ENCODE data around the gene PROC. TPM values are rescaled to one million over a fixed set of nuclear protein-coding genes. Genes with fewer than 3 reads are reported as not detected.

The PROC gene
- total RNA-seq, 1 donor from 2014 or later = under 0.01 TPM

- peak; percentile 48 to 50 for DNase-seq (ENCODE audit: low read depth in 2 of 2)
These were observed 4.2 kb upstream of the PROC start for GRCh38 chr2:127413782-127414637.

DNA sequence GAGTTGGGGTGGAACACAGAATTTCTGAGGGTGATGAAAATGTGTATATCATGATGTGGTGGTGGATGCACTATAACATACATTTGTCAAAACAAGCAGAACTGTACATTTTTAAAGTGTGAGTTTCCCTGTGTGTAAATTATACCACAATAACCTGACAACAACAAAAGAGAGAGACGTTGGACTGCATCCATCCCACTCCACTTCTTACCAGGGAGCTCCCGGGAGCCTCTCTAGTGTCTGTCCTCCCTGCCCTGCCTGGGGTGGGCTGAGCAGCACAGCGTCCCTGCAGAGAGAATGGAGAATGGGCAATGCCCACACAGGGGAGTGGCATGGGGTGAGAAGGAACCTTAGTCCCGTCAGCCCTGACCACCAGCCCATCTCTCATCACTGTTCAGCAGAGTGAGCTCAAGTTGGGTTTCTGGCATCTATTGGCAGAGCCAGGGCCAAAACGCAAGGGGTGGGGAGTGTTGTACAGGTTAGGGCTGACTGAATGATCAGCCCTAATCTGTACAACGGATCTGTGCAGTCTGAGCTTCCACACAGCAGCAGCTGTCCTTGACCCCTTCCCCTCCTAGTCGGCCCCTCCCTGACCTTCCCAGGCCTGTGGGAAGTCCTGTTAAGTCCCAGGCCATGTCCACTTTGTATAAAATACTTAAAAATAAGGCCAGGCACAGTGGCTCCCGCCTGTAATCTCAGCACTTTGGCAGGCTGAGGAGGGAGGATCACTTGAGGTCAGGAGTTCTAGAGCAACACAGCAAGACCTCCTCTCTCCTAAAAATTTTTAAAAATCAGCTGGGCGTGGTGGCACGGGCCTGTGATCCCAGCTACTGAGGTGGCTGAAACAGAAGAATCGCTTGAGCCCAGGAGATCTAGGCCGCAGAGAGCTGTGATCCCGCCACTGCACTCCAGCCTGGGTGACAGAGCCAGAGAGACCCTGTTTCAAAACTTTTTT is 3.3 kb upstream of the PROC start:
- DNase-seq (ENCODE audit: low read depth in 2 of 2) = no peak

- DNase-seq (ENCODE audit: low read depth in 2 of 2) = peak; percentile 54 to 69
These were observed 2.4 kb upstream of the PROC start for GRCh38 chr2:127415593-127416505.

- DNase-seq (ENCODE audit: low read depth in 2 of 2) = no peak
These were observed 1.7 kb upstream of the PROC start for GRCh38 chr2:127416506-127417001.

- no peak for DNase-seq (ENCODE audit: low read depth in 2 of 2)
These were observed 821 bp upstream of the PROC start for GRCh38 chr2:127417406-127417805.

- DNase-seq (ENCODE audit: low read depth in 2 of 2) = no peak
These were observed 844 bp downstream of the PROC start for GRCh38 chr2:127419112-127419430.

- DNase-seq (ENCODE audit: low read depth in 2 of 2) = no peak
These were observed 1.3 kb downstream of the PROC start for GRCh38 chr2:127419448-127420038.

- DNase-seq (ENCODE audit: low read depth in 2 of 2) = no peak
These were observed 2.0 kb downstream of the PROC start for GRCh38 chr2:127420039-127420864.

GRCh38 chr2:127421116-127421800 is 3.0 kb downstream of the PROC start:
- DNase-seq (ENCODE audit: low read depth in 2 of 2) = no peak

- no peak for DNase-seq (ENCODE audit: low read depth in 2 of 2)
These were observed 3.8 kb downstream of the PROC start for GRCh38 chr2:127421871-127422558.

DNA sequence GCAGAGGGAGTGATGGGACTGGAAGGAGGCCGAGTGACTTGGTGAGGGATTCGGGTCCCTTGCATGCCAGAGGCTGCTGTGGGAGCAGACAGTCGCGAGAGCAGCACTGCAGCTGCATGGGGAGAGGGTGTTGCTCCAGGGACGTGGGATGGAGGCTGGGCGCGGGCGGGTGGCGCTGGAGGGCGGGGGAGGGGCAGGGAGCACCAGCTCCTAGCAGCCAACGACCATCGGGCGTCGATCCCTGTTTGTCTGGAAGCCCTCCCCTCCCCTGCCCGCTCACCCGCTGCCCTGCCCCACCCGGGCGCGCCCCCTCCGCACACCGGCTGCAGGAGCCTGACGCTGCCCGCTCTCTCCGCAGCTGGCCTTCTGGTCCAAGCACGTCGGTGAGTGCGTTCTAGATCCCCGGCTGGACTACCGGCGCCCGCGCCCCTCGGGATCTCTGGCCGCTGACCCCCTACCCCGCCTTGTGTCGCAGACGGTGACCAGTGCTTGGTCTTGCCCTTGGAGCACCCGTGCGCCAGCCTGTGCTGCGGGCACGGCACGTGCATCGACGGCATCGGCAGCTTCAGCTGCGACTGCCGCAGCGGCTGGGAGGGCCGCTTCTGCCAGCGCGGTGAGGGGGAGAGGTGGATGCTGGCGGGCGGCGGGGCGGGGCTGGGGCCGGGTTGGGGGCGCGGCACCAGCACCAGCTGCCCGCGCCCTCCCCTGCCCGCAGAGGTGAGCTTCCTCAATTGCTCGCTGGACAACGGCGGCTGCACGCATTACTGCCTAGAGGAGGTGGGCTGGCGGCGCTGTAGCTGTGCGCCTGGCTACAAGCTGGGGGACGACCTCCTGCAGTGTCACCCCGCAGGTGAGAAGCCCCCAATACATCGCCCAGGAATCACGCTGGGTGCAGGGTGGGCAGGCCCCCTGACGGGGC is 4.6 kb downstream of the PROC start:
- DNase-seq (ENCODE audit: low read depth in 2 of 2) = no peak

DNA sequence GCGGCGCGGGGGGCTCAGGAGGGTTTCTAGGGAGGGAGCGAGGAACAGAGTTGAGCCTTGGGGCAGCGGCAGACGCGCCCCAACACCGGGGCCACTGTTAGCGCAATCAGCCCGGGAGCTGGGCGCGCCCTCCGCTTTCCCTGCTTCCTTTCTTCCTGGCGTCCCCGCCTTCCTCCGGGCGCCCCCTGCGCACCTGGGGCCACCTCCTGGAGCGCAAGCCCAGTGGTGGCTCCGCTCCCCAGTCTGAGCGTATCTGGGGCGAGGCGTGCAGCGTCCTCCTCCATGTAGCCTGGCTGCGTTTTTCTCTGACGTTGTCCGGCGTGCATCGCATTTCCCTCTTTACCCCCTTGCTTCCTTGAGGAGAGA is 5.2 kb downstream of the PROC start:
- DNase-seq (ENCODE audit: low read depth in 2 of 2) = no peak

DNA sequence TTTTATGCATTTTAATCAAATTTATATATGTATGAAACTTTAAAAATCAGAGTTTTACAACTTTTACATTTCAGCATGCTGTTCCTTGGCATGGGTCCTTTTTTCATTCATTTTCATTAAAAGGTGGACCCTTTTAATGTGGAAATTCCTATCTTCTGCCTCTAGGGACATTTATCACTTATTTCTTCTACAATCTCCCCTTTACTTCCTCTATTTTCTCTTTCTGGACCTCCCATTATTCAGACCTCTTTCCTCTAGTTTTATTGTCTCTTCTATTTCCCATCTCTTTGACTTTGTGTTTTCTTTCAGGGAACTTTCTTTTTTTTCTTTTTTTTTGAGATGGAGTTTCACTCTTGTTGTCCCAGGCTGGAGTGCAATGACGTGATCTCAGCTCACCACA is 5.7 kb downstream of the PROC start:
- no peak for DNase-seq (ENCODE audit: low read depth in 2 of 2)

- DNase-seq (ENCODE audit: low read depth in 2 of 2) = no peak
These were observed 6.6 kb downstream of the PROC start for GRCh38 chr2:127424598-127425520.

DNA sequence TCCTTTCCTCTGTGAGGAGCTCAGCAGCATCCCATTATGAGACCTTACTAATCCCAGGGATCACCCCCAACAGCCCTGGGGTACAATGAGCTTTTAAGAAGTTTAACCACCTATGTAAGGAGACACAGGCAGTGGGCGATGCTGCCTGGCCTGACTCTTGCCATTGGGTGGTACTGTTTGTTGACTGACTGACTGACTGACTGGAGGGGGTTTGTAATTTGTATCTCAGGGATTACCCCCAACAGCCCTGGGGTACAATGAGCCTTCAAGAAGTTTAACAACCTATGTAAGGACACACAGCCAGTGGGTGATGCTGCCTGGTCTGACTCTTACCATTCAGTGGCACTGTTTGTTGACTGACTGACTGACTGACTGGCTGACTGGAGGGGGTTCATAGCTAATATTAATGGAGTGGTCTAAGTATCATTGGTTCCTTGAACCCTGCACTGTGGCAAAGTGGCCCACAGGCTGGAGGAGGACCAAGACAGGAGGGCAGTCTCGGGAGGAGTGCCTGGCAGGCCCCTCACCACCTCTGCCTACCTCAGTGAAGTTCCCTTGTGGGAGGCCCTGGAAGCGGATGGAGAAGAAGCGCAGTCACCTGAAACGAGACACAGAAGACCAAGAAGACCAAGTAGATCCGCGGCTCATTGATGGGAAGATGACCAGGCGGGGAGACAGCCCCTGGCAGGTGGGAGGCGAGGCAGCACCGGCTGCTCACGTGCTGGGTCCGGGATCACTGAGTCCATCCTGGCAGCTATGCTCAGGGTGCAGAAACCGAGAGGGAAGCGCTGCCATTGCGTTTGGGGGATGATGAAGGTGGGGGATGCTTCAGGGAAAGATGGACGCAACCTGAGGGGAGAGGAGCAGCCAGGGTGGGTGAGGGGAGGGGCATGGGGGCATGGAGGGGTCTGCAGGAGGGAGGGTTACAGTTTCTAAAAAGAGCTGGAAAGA is 7.6 kb downstream of the PROC start:
- no peak for DNase-seq (ENCODE audit: low read depth in 2 of 2)
